A673 (cell line): ENCODE results near the gene GALNT7. TPM values are rescaled to one million over a fixed set of nuclear protein-coding genes. Genes with fewer than 3 reads are reported as not detected.

Experiments used
- BruUV-seq: library from RNA; stranded (reverse); fragments of 400-500 nt; replicated peaks from 2 replicates; lab custom pipeline; 2021; lab: Mats Ljungman, UMichigan
- CTCF ChIA-PET: fragments of 300-600 bp; sonication (Branson Sonifier 250); formaldehyde crosslinking; loops from one replicate; lab custom pipeline; 2022; ENCODE audit warnings: antibody characterized with exemption; lab: Charles Lee
- POLR2A ChIA-PET: fragments of 300-600 bp; sonication (Branson Sonifier 250); formaldehyde crosslinking; loops from one replicate; lab custom pipeline; 2022; ENCODE audit warnings: antibody characterized with exemption; ENCODE audit not compliant: low non-redundant PET; lab: Charles Lee
- DNase-seq: peaks from one replicate; pipeline ENCODE4 v3.0.0-alpha.2; 2015; ENCODE audit warnings: low spot score
- H3K27ac ChIP-seq: fragments of 200-600 bp; sonication (generic); 2 replicates; pipeline ENCODE4 v1.5.1; 2016; ENCODE audit warnings: mixed run types, low read depth, mild to moderate bottlenecking, mixed read lengths, antibody characterized with exemption, low read length; ENCODE audit not compliant: poor library complexity, severe bottlenecking
- H3K27me3 ChIP-seq: fragments of 200-600 bp; sonication (generic); replicated peaks from 2 replicates; pipeline ENCODE4 v1.6.1; 2017; ENCODE audit warnings: mixed run types, low read depth, mild to moderate bottlenecking, mixed read lengths, antibody characterized with exemption, low read length; ENCODE audit not compliant: insufficient read depth, poor library complexity
- H3K36me3 ChIP-seq: fragments of 200-600 bp; sonication (generic); 2 replicates; pipeline ENCODE4 v1.6.1; 2016; ENCODE audit warnings: mixed run types, mild to moderate bottlenecking, mixed read lengths, antibody characterized with exemption, low read length; ENCODE audit not compliant: insufficient read depth, poor library complexity, severe bottlenecking
- H3K4me1 ChIP-seq: fragments of 200-600 bp; sonication (generic); 2 replicates; pipeline ENCODE4 v1.6.1; 2017; ENCODE audit warnings: mixed run types, mild to moderate bottlenecking, mixed read lengths, antibody characterized with exemption, low read length; ENCODE audit not compliant: insufficient read depth, poor library complexity, severe bottlenecking
- H3K4me3 ChIP-seq: fragments of 200-600 bp; sonication (generic); 2 replicates; pipeline ENCODE4 v1.5.1; 2016; ENCODE audit warnings: low read depth, mixed run types, mild to moderate bottlenecking, mixed read lengths, low read length; ENCODE audit not compliant: poor library complexity, severe bottlenecking
- H3K9me3 ChIP-seq: fragments of 200-600 bp; sonication (generic); 2 replicates; pipeline ENCODE4 v1.6.1; 2016; ENCODE audit warnings: mixed run types, low read depth, mild to moderate bottlenecking, mixed read lengths, antibody characterized with exemption, low read length; ENCODE audit not compliant: poor library complexity, severe bottlenecking
- EZH2 ChIP-seq: fragments of 200-600 bp; sonication (generic); IDR thresholded peaks from 2 replicates; pipeline ENCODE4 v1.6.1; 2017; ENCODE audit warnings: borderline replicate concordance, low read depth, mild to moderate bottlenecking, mixed read lengths, antibody characterized with exemption, low read length; ENCODE audit not compliant: poor library complexity, severe bottlenecking
- intact Hi-C: fragments of 100-400 bp; cut with micrococcal nuclease; formaldehyde crosslinking; loops from one replicate; pipeline ENCODE4 v1.10.0; 2022; ENCODE audit not compliant: unreplicated experiment
- total RNA-seq: library from RNA; stranded (reverse); gene quantifications from 2 replicates; pipeline ENCODE4 v1.2.3, GENCODE V29; 2021
- TF ChIP-seq, protein P1 (sequence below): fragments of 300-800, 200-600 bp; sonication (generic); conservative IDR thresholded peaks from 2 replicates; pipeline ENCODE4 v1.5.1; 2017; ENCODE audit warnings: low read depth, mild to moderate bottlenecking, antibody characterized with exemption, low read length, moderate library complexity, mixed read lengths

GALNT7 gene
- total RNA-seq, 1 experiment from 2014 or later = 89.7 TPM

- BruUV-seq = no TSS peak
- no peak overlapping the region for H3K4me3 ChIP-seq
- no peaks in the 10 kb centered on the region for H3K27me3 ChIP-seq
- intact Hi-C loops = no loop called here
- peak overlapping the region; percentile 47 for H3K27ac ChIP-seq
- H3K4me1 ChIP-seq = peaks cover 71% of the 10 kb centered on the region
- no peaks in the 10 kb centered on the region for H3K9me3 ChIP-seq
- ChIA-PET CTCF (no interaction called here), POLR2A (no interaction called here)
- H3K36me3 ChIP-seq = no peaks in the 10 kb centered on the region
- TF ChIP-seq EZH2 = no peak
- DNase-seq = peak; percentile 56
These were observed 46.0 kb downstream of the GALNT7 start for GRCh38 chr4:173214661-173215060.

GRCh38 chr4:173217075-173217474 lies 48.5 kb downstream of the GALNT7 start:
- H3K27me3 ChIP-seq = no peaks in the 10 kb centered on the region
- POLR2A ChIA-PET = no interaction called here
- no TSS peak for BruUV-seq
- CTCF ChIA-PET = no interaction called here
- H3K27ac ChIP-seq = no peak overlapping the region
- no peak for DNase-seq
- no peak overlapping the region for H3K4me3 ChIP-seq
- no peaks in the 10 kb centered on the region for H3K36me3 ChIP-seq
- peaks cover 62% of the 10 kb centered on the region for H3K4me1 ChIP-seq
- H3K9me3 ChIP-seq = no peaks in the 10 kb centered on the region
- intact Hi-C loops = no loop called here
- TF ChIP-seq EZH2 = no peak
- TF ChIP-seq, protein P1, sequence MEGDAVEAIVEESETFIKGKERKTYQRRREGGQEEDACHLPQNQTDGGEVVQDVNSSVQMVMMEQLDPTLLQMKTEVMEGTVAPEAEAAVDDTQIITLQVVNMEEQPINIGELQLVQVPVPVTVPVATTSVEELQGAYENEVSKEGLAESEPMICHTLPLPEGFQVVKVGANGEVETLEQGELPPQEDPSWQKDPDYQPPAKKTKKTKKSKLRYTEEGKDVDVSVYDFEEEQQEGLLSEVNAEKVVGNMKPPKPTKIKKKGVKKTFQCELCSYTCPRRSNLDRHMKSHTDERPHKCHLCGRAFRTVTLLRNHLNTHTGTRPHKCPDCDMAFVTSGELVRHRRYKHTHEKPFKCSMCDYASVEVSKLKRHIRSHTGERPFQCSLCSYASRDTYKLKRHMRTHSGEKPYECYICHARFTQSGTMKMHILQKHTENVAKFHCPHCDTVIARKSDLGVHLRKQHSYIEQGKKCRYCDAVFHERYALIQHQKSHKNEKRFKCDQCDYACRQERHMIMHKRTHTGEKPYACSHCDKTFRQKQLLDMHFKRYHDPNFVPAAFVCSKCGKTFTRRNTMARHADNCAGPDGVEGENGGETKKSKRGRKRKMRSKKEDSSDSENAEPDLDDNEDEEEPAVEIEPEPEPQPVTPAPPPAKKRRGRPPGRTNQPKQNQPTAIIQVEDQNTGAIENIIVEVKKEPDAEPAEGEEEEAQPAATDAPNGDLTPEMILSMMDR = no peak

- intact Hi-C loops = no loop called here
- Histone ChIP-seq H3K27me3 (no peaks in the 10 kb centered on the region), H3K27ac (peak overlapping the region; percentile 72), H3K36me3 (no peaks in the 10 kb centered on the region), H3K4me3 (peak overlapping the region; percentile 21), H3K4me1 (peaks cover 55% of the 10 kb centered on the region), H3K9me3 (no peaks in the 10 kb centered on the region)
- ChIA-PET POLR2A (no interaction called here), CTCF (no interaction called here)
- BruUV-seq = no TSS peak
- peak; percentile 31 for DNase-seq
- no peak for TF ChIP-seq EZH2
- TF ChIP-seq, protein P1 = no peak
These were observed 49.1 kb downstream of the GALNT7 start for GRCh38 chr4:173217727-173218126.
